B cell (primary cell): Measurements from ENCODE around the gene NAT10.

ENCODE experiments used
- CTCF ChIP-seq: fragments of 200-600 bp; IDR thresholded peaks from one replicate; pipeline ENCODE4 v1.8.0; 2022; ENCODE audit warnings: antibody characterized with exemption, mild to moderate bottlenecking
- EZH2 ChIP-seq: IDR thresholded peaks from 2 replicates; pipeline ENCODE4 v1.6.1; 2012; ENCODE audit warnings: borderline replicate concordance, low read depth, mild to moderate bottlenecking, moderate library complexity, low read length; ENCODE audit not compliant: insufficient read depth, poor library complexity, severe bottlenecking

- TF ChIP-seq CTCF (no peak), EZH2 (no peak)
Measured at GRCh38 chr11:34189191-34189590, 83.8 kb downstream of the NAT10 start.
